ENCODE data around the gene CAPN8. TPM values are rescaled to one million over a fixed set of nuclear protein-coding genes. Genes with fewer than 3 reads are reported as not detected.

Gene CAPN8
- total RNA-seq, 1 experiment from 2014 or later = 5.7 TPM

GRCh38 chr1:223641523-223642039 is 23.9 kb downstream of the CAPN8 start:
- ChIA-PET CTCF (interaction anchor here (0.7 to 1.5 kb wide), 2 partner anchors 14 to 518 kb away, joined by 3 read pairs; no protein-coding TSS in a partner anchor), POLR2A (interaction anchor here (2.0 kb wide), 1 partner anchor 12 kb away, joined by 6 read pairs; no protein-coding TSS in a partner anchor)
- TF ChIP-seq CTCF (IDR thresholded peaks at IDR 0.05; ENCODE audit: unreplicated experiment) = no peak
- Mint-ChIP-seq H3K4me3 (ENCODE audit: unreplicated experiment) (no peak overlapping the region), H3K27ac (ENCODE audit: low read depth, unreplicated experiment) (no peak overlapping the region), H3K4me1 (ENCODE audit: insufficient read depth, unreplicated experiment) (no peaks in the 10 kb centered on the region), H3K36me3 (ENCODE audit: insufficient read depth, unreplicated experiment) (no peaks in the 10 kb centered on the region), H3K27me3 (ENCODE audit: insufficient read depth, unreplicated experiment) (peaks cover 10% of the 10 kb centered on the region), H3K9me3 (ENCODE audit: unreplicated experiment) (no peaks in the 10 kb centered on the region)
- DNase-seq (ENCODE audit: unreplicated experiment) = no peak
- BruUV-seq (replicated peaks) = no TSS peak
- intact Hi-C loops (cut with micrococcal nuclease) = no loop called here

DNA sequence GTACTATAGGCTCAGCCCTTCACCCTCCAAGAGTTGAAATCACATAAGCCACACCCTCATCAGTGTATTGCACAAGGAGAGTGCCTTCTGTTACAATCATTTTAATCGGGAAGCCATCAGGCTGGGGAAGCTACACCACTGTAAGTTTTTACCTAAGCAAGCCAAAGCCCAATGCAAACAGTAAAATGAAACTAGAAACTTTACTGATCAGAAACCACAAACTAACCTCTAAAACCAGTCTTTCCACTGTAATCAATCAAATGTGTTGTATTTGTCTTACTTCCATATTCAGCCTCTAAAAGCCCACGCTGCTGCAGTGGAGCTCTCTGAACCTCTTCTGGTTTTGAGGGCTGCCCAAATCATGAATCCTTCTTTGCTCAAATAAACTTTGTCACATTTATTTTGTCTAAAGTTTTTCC is 26.2 kb downstream of the CAPN8 start:
- no peak overlapping the region for H3K27ac Mint-ChIP-seq (ENCODE audit: low read depth, unreplicated experiment)
- no peak for TF ChIP-seq CTCF (IDR thresholded peaks at IDR 0.05; ENCODE audit: unreplicated experiment)
- DNase-seq (ENCODE audit: unreplicated experiment) = peak; percentile 75
- BruUV-seq (replicated peaks) = no TSS peak
- H3K9me3 Mint-ChIP-seq (ENCODE audit: unreplicated experiment) = no peaks in the 10 kb centered on the region
- peaks cover 10% of the 10 kb centered on the region for H3K27me3 Mint-ChIP-seq (ENCODE audit: insufficient read depth, unreplicated experiment)
- ChIA-PET CTCF (interaction anchor here (0.7 to 1.4 kb wide), 6 partner anchors 18 to 505 kb away, joined by 3 to 4 read pairs (median 4); partner anchors contain the start of gene CAPN8), POLR2A (interaction anchor here (0.6 to 2.3 kb wide), 4 partner anchors 14 to 228 kb away, joined by 3 to 5 read pairs (median 4); no protein-coding TSS in a partner anchor)
- H3K36me3 Mint-ChIP-seq (ENCODE audit: insufficient read depth, unreplicated experiment) = no peaks in the 10 kb centered on the region
- no peak overlapping the region for H3K4me3 Mint-ChIP-seq (ENCODE audit: unreplicated experiment)
- intact Hi-C loops (cut with micrococcal nuclease) = no loop called here
- no peaks in the 10 kb centered on the region for H3K4me1 Mint-ChIP-seq (ENCODE audit: insufficient read depth, unreplicated experiment)

DNA sequence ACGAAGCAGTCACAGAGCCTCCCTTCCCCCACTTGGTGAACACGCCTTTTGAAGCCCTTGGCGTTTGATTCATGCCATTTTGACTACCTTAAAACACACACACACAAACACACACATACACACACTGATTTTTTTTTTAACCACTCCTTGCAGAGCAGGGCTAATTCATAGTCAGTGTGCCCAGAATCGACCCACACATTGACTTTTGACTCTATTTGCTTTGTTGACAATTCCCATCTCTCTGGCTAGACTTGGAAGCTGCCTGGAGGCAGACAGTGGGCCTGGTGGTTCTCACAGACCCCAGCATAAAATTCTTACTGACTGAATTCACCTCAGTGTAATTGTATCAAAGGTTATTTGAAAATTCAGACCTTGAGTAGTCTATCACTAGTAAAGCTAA is 30.3 kb downstream of the CAPN8 start:
- H3K27me3 Mint-ChIP-seq (ENCODE audit: insufficient read depth, unreplicated experiment) = peaks cover 10% of the 10 kb centered on the region
- no peaks in the 10 kb centered on the region for H3K4me1 Mint-ChIP-seq (ENCODE audit: insufficient read depth, unreplicated experiment)
- no TSS peak for BruUV-seq (replicated peaks)
- H3K27ac Mint-ChIP-seq (ENCODE audit: low read depth, unreplicated experiment) = no peak overlapping the region
- ChIA-PET CTCF (interaction anchor here (0.6 to 1.7 kb wide), 4 partner anchors 60 to 512 kb away, joined by 4 to 5 read pairs (median 4); no protein-coding TSS in a partner anchor), POLR2A (no interaction called here)
- H3K36me3 Mint-ChIP-seq (ENCODE audit: insufficient read depth, unreplicated experiment) = no peaks in the 10 kb centered on the region
- TF ChIP-seq CTCF (IDR thresholded peaks at IDR 0.05; ENCODE audit: unreplicated experiment) = no peak
- H3K9me3 Mint-ChIP-seq (ENCODE audit: unreplicated experiment) = no peaks in the 10 kb centered on the region
- intact Hi-C loops (cut with micrococcal nuclease) = no loop called here
- no peak for DNase-seq (ENCODE audit: unreplicated experiment)
- H3K4me3 Mint-ChIP-seq (ENCODE audit: unreplicated experiment) = no peak overlapping the region

DNA sequence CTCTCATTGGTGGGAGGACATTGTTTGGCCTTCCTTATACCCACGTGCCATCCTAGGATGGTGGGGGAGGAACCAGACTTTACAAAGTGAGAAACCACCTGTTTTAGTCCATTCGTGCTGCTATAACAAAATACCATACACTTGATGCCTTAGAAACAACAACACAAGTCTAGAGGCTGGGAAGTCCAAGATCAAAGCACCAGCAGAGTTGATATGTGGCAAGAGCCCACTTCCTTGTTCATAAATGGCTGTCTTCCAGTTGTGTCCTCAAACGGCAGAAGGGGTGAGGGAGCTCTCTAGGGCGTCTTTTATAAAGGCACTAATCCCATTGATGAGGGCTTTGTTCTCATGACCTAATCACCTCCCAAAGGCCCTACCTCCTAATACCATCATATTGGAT is 31.1 kb downstream of the CAPN8 start:
- Mint-ChIP-seq H3K27ac (ENCODE audit: low read depth, unreplicated experiment) (no peak overlapping the region), H3K4me3 (ENCODE audit: unreplicated experiment) (no peak overlapping the region), H3K27me3 (ENCODE audit: insufficient read depth, unreplicated experiment) (peaks cover 10% of the 10 kb centered on the region), H3K9me3 (ENCODE audit: unreplicated experiment) (no peaks in the 10 kb centered on the region), H3K36me3 (ENCODE audit: insufficient read depth, unreplicated experiment) (no peaks in the 10 kb centered on the region), H3K4me1 (ENCODE audit: insufficient read depth, unreplicated experiment) (no peaks in the 10 kb centered on the region)
- TF ChIP-seq CTCF (IDR thresholded peaks at IDR 0.05; ENCODE audit: unreplicated experiment) = no peak
- intact Hi-C loops (cut with micrococcal nuclease) = no loop called here
- CTCF ChIA-PET = interaction anchor here (0.6 to 1.7 kb wide), 3 partner anchors 103 to 511 kb away, joined by 3 to 7 read pairs (median 5); no protein-coding TSS in a partner anchor
- DNase-seq (ENCODE audit: unreplicated experiment) = no peak
- BruUV-seq (replicated peaks) = no TSS peak
- POLR2A ChIA-PET = no interaction called here
